ENCODE data around the gene ADAT3. TPM values are rescaled to one million over a fixed set of nuclear protein-coding genes. Genes with fewer than 3 reads are reported as not detected.

Gene ADAT3
- total and polyA plus RNA-seq, 8 donors, result 1.3 to 9.4 (median 2.9) TPM

- H3K27ac ChIP-seq, result peak overlapping the region; percentile 92 to 97
- no peak for TF ChIP-seq CTCF (IDR thresholded peaks at IDR 0.05)
- no peaks in the 10 kb centered on the region for H3K27me3 ChIP-seq
- H3K4me1 ChIP-seq, result peaks cover 54 to 100% of the 10 kb centered on the region in 2 donors
- ATAC-seq, result peak; percentile 65
- H3K9me3 ChIP-seq, result no peaks in the 10 kb centered on the region
- peak in 3 of 4 donors; percentile 71 to 96 (median 89) for DNase-seq
- H3K4me3 ChIP-seq, result peak overlapping the region; percentile 36 to 51
- intact Hi-C loops (cut with DNase I), result no loop called here
- H3K36me3 ChIP-seq, result peaks cover 0 to 7% of the 10 kb centered on the region in 2 donors
These were observed 48.2 kb upstream of the ADAT3 start for GRCh38 chr19:1856698-1857603.

GRCh38 chr19:1857648-1858326 lies 47.4 kb upstream of the ADAT3 start:
- Histone ChIP-seq H3K27me3 (no peaks in the 10 kb centered on the region), H3K27ac (peak overlapping the region; percentile 92 to 97), H3K9me3 (no peaks in the 10 kb centered on the region), H3K36me3 (peaks cover 0 to 7% of the 10 kb centered on the region in 2 donors), H3K4me1 (peaks cover 55 to 97% of the 10 kb centered on the region in 2 donors), H3K4me3 (peak overlapping the region in 1 of 2 donors; percentile 51)
- ATAC-seq, result no peak
- no peak for TF ChIP-seq CTCF (IDR thresholded peaks at IDR 0.05)
- DNase-seq, result peak in 1 of 4 donors; percentile 42
- intact Hi-C loops (cut with DNase I), result no loop called here

- ATAC-seq, result no peak
- Histone ChIP-seq H3K4me3 (no peak overlapping the region), H3K27ac (peak overlapping the region in 1 of 2 donors; percentile 97), H3K4me1 (peaks cover 52 to 90% of the 10 kb centered on the region in 2 donors), H3K27me3 (no peaks in the 10 kb centered on the region), H3K9me3 (no peaks in the 10 kb centered on the region), H3K36me3 (peaks cover 0 to 7% of the 10 kb centered on the region in 2 donors)
- no peak for TF ChIP-seq CTCF (IDR thresholded peaks at IDR 0.05)
- DNase-seq, result no peak
- intact Hi-C loops (cut with DNase I), result no loop called here
These were observed 46.7 kb upstream of the ADAT3 start for GRCh38 chr19:1858412-1859081.

GRCh38 chr19:1859331-1859781 lies 45.8 kb upstream of the ADAT3 start:
- Histone ChIP-seq H3K36me3 (peaks cover 0 to 2% of the 10 kb centered on the region in 2 donors), H3K9me3 (no peaks in the 10 kb centered on the region), H3K4me3 (no peak overlapping the region), H3K27ac (peak overlapping the region in 1 of 2 donors; percentile 41), H3K4me1 (peaks cover 50 to 81% of the 10 kb centered on the region in 2 donors), H3K27me3 (no peaks in the 10 kb centered on the region)
- intact Hi-C loops (cut with DNase I), result no loop called here
- no peak for TF ChIP-seq CTCF (IDR thresholded peaks at IDR 0.05)
- DNase-seq (peak in 1 of 4 donors; percentile 34), ATAC-seq (no peak)

All from left lung (tissue), 10 donors.